Ovary (tissue), 1 donor: ENCODE results near the gene CDADC1.

ENCODE experiments used
- EP300 ChIP-seq: sonication (generic); formaldehyde crosslinking; IDR thresholded peaks from one replicate; pipeline ENCODE4 v1.6.1; 2017; ENCODE audit warnings: antibody characterized with exemption
- POLR2A ChIP-seq: fragments of 450-650 bp; IDR thresholded peaks from one replicate; pipeline ENCODE4 v1.6.1; 2017; ENCODE audit warnings: antibody characterized with exemption, mild to moderate bottlenecking, moderate library complexity

DNA sequence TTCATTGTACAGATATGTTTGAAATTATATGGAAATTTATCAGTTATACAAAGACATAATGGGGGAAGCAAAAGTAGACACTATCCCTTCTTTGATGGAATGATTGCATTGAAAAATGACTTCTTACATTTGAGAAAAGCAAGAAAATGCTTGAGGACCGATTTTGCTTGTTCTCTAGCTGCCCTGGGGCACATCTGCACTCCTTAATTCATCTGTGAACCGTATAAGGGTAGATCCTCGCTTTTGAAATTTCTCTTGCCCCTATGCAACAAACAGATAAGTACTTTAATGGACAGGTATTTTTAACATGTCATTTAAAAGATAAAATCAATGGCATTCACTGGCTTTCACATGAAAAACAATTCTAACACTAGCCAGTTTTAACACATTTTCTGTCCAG is 41.1 kb upstream of the CDADC1 start:
- no peak for TF ChIP-seq POLR2A
- TF ChIP-seq EP300 = no peak
